NCI-H748 (cell line): ENCODE data around the gene RILPL1.
"Not testable (repeated sequence)": the region's sequence is repeated elsewhere in the genome, so short reads cannot be mapped to it uniquely, and the experiment has no call there.

Experiments used
- DNase-seq: peaks from one replicate; lab custom pipeline; 2025; ENCODE audit not compliant: unreplicated experiment; lab: John Stamatoyannopoulos, UW

RILPL1 gene

DNA sequence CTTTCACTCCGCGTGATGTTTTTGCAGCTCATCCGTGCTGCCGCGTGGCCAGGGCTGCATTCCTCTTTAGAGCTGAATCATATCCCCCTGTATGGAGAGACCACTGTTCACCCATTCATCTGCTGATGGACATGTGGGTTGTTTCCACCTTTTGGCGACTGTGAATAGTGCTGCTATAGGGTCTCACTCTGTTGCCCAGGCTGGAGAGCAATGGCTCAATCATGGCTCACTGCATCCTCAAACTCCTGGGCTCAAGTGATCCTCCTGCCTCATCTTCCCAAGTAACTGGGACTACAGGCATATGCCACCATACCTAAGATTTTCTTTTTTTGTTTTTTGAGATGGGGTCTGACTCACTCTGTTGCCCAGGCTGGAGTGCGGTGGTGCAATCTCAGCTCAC, 36.5 kb downstream of the RILPL1 start:
- no peak for DNase-seq

DNA sequence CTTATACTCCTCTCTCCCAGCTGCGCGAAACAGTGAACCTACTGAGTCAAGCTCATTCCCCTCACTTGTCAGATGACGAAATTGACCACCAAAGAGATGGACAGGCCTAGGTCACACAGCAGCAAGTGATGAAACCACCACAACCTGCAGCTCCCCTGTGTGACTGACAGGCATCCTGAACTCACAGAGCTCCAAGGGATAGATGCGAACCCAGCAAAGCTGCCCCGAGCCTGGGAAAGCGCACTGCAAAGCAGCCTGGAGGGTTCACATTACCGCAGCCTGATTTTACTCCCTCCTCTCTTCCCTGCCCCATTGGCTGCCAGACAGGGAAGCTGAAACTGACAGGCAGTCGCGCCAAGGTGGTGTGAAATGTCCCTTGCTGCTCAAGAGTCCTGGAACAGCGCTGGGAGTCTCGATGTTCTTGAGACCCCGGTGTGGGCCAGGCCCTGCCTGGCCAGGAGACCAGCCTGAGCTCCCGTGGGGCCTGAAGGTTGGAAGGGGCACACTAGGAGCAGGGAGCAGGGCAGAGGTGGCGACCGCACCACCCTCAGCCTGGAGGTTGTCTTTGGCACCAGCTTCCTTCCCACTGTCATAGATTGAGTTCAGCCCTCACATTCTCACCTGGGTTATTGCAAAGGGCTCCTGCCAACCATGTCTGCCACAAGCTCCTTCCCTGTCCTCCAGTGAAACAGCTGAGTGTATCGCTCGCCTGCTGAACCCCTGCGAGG, 39.2 kb downstream of the RILPL1 start:
- DNase-seq: no peak

DNA sequence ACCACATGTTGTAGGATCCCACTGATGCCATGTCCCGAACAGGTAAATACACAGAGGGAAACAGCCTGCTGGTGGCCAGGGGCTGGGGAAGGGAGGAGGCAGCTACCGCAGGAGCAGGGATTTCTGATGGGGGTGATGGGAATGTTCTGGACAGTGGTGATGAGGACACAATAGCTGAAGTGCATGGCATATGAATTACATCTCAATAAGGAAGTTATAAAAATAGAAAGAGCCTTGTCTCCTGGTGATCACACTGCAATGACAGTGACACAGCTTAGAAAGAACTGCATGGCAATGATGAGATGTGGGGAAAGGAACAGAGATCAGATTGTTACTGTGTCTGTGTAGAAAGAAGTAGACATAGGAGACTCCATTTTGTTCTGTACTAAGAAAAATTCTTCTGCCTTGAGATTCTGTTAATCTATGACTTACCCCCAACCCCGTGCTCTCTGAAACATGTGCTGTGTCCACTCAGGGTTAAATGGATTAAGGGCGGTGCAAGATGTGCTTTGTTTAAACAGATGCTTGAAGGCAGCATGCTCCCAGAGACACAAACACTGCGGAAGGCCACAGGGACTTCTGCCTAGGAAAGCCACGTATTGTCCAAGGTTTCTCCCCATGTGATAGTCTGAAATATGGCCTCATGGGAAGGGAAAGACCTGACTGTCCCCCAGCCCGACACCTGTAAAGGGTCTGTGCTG, 41.0 kb downstream of the RILPL1 start:
- DNase-seq: not testable (repeated sequence)

DNA sequence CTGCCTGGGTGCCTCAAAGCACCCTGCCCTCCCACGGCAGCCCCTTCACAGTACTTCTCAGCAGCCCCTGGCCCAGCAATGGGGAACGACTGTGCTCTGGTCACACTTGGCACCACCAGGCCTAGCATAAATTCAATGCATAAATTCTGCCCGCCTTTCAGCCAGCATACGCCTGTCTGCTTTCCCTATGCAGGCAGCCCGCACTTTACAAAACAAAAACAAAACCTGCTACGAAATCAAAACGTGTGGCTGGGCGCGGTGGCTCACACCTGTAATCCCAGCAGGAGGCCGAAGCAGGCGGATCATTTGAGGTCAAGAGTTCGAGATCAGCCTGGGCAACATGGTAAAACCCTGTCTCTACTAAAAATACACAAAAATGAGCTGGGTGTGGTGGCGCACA, 42.0 kb downstream of the RILPL1 start:
- DNase-seq: no peak

DNA sequence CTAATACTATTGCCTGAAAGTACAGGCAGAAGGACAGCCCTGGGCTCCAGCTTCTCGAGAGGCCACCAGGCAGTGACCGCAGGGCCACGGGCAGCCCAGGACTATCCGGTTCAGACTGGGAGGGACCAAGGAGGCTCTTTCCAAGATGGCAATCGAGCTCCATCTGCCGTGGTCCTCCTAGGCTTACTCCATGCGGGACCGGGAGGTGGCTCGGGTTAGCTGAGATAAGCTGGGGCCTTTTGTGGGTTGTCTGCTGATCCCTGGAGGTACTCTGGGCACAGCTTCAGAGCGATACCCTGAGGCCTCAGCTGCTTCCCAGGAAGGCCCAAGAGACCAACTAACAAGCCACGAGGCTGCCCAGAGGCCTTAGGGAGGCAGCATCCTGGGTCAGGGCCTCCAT, 42.5 kb downstream of the RILPL1 start:
- no peak for DNase-seq

DNA sequence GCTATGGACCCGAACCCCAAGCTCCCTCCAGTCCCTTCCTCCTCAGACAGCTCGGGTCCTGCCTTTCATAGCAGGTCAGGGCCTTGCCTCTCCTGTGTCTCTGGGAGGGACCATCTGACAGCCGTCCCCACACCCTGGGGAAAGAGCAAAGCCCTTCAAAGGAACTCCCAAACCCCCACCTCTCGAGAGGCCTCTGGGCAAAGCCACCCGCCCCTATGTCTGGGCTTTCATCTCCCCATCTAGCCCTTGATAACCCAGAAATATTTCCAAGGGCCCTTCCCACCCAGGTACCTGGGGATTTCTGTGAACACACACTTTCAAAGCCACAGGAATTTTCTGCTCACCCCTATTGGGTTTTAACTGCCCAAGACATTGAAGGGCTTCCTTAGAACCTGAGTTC, 43.4 kb downstream of the RILPL1 start:
- DNase-seq: no peak

DNA sequence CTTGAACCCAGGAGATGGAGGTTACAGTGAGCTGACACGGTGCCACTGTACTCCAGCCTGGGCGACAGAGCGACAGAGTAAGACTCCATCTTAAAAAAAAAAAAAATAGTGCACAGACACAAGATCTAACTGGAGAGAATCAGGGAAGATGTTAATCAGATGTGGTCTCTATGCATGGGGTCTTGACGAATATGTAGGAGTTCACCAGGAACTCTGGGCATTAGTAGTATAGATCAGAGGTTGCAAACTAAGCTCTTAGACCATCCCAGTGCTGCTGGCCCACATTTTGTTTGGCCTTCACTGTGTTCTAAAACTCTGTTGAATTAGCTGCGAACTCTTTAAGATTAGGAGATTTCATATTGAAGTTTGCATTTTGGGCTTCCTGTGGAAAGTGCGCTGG, 43.9 kb downstream of the RILPL1 start:
- DNase-seq: no peak

DNA sequence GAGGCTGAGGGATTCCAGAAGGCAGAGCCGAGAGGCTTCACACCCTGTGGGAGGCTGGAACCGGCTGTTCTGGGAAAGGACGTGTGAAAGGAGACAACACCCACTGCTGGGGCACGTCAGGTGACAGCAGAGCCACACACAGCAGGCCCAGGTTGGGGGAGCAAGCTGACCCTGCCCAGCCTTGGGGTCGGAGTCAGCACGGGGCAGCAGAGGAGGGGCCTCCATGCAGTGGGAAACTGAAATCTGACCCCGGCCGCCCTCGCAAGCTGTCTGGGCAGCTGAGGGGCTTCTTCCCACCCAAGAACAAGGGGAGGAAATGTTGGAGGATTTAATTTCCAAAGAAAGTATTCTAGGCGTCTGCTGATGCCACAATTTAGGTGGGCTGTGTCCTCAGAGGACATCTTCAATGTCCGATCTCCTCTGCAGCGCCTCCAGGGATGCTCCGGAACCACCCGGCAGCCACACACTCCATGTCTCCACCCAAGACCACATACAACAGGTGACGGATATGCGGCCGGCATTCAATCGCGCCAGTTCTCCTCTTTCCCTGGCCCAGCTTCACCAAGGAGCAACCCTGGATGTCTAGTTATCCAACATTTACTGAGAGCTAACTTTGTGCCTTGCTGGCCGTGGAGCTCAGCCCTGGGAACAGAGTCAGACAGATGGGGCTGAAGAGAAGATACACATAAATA, 44.8 kb downstream of the RILPL1 start:
- no peak for DNase-seq

DNA sequence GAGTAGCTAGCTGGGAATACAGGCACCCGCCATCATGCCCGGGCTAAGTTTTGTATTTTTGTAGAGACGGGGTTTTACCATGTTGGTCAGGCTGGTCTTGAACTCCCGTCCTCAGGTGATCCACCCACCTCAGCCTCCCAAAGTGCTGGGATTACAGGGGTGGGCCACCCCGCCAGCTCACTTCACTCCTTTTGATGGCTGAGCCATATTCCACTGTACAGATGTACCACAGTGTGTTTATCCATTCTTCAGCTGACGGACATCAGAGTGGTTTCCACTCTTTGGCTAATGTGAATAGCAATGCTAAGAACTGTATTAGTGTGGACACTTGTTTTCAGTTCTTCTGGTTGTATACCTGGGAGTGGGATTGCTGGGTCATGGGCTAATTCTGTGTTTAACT, 46.1 kb downstream of the RILPL1 start:
- DNase-seq: no peak

DNA sequence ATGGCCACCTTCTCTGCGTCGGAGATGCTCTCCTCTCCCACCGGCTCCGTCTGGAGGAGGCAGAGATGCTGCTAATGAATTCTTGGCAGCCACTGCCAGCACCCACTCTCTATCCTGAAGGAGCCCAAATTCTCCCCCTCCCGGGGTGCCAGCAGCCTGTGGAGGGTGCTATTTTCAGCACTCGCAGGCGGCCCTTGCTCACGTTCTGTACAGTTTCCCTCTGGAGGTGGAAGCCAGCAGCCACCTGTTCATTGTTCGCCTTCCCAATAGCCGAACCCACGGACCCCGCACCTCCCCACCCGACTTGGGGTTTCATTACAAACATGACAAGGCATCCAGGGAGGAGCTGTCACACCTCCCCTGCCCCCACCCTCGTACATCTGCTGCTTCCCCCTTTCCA, 47.8 kb downstream of the RILPL1 start:
- DNase-seq: no peak

DNA sequence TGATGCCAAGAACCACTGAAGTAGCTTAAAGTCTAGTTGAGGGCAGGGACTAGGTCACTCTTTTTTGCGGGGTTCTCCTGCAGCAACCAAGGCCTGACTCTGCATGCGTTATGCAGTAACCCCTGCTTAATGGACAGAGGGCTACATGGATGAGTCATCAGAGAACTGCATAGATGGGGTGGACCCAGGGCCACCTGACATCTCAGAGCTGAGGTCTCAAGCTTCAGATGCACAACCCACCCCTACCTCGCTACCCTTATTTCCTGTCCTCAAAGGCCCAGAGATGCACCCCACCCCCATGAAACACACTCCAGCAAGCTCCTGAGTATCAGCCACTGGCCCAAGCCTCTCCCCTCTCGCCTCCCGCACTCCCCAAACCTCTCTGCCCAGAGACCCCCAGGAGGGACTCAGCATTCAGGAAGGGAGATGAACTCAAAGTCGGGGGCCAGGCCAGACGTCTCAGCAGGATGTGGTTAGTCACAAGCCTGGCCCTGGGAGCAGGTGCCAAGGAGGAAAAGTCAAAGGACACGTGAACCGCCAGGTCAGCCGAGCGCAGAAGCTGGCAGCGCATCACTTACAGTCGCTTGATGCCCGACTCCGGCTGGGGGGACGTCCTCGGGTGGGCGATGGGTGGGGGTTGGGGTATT, 49.8 kb downstream of the RILPL1 start:
- DNase-seq: no peak

DNA sequence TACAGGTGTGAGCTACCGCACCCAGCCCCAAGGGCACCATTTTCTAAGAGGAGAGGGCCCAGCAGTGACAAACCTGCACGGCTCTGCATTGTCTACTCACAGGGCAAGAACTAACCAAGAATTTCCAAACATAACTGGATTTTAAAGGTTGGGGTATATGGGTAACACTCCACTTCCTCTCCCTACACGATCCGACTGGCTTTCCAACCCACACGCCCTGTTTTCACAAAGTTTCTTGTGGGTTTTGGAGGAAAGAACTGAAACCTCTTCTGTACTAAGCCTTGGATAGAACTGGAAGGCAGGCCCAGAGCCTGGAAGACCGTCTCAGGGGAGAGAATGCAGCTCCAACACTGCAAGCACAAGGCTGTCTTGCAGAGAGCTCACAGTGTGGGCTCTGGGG, 50.6 kb downstream of the RILPL1 start:
- DNase-seq: no peak

DNA sequence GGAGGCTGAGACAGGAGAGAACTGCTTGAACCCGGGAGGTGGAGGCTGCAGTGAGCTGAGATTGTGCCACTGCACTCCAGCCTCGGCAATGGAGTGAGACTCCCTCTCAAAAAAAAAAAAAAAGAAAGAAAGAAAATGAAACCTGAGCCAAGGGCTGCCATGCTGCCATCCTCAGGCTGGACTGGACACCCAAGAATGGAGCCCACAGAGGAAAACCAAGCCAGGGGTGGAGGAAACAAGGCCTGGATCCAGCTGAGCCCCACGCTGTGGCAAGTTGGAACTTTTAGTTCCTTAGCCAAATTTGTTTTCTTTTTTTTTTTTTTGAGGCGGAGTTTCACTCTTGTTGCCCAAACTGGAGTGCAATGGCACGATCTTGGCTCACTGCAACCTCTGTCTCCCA, 52.3 kb downstream of the RILPL1 start:
- not testable (repeated sequence) for DNase-seq

DNA sequence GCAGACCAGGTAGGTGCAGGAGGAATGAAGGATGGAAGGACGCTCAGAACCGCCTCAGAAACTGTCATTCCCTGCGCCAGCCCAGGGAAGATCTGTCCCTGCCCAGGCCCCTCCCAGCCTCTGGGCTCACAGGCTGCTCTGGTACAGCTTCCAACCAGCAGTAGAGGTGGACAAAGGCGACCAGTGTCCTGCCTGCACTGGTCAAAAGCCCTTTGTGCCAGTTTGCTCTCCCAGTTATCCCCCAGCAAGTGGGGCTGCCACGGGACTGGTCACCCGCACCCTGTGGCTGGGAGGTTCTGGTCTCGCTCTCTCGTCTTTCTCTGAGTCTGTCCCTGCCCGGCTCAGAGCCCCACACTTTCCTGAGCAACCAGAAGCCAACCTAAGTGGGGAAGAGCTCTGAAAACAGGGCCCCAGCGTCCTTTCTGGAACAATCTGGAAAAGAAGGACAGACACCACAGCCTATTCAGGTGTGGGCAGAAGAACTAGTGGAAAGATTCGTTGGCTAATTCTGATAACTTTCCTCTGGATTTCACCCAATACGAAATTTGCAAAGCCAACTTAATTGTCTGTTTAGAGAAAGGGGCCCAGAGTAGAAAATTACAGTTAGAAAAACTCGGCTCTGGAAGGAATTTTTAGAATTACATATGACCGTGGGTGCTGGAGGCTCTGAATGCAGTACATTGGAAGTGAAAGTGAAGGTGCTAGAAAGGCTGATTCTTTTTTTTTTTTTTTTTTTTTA, 53.9 kb downstream of the RILPL1 start:
- DNase-seq: no peak

DNA sequence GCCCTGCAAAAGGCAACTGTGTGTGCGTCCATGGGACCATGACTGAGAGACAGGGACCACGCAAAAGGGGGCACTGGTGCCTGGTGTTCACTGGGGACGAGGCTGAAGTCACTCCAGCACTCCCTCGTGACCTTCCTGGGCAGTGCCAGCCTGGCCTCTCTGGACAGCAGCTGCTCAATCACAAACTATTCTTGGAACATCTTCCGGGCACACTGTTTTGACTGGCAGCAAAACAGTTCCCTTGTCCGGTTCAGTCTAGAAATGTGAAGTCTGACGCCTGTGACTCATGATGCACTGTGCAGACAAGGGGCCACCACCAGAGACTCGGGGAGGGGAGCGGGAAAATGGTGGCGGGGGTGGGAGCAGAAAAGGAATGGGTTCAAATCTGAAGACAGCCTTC, 54.8 kb downstream of the RILPL1 start:
- no peak for DNase-seq

DNA sequence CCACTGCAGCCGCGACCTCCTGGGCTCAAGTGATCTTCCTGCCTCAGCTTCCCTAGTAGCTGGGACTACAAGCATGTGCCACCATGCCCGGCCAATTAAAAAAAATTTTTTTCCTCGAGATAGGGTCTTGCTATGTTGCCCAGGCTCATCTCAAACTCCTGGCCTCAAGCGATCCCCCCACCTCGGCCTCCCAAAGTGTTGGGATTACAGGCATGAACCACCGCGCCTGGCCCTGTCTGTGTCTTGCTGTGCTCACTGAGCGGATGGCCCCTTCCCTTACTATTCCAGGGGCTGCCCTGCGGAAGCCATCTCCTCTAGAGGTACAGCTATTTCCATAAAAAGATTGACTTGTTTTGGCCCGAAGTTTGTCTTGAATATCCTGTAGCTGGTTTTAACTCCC, 55.5 kb downstream of the RILPL1 start:
- no peak for DNase-seq

DNA sequence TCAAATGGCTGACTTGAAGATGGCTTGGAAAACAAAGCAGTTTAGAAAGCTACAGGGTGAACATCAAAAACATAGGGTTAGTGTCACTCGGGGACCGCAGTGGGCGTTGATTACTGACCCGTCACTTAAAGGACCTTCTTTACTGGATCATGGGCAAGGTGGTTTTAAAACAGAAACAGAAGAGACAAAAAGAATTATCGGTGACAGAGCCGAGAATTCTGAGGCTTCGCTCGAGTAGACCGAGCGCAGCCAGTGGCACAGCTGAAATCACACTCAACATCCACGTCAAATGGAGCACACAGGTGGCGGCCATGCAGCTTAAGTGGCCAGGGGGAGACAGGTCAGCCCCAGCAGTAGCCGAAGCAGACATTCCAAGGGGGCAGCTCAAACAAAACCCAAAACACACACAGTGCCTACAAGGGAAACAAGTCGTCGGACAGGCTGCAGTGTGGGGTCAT, 58.2 kb downstream of the RILPL1 start:
- no peak for DNase-seq

DNA sequence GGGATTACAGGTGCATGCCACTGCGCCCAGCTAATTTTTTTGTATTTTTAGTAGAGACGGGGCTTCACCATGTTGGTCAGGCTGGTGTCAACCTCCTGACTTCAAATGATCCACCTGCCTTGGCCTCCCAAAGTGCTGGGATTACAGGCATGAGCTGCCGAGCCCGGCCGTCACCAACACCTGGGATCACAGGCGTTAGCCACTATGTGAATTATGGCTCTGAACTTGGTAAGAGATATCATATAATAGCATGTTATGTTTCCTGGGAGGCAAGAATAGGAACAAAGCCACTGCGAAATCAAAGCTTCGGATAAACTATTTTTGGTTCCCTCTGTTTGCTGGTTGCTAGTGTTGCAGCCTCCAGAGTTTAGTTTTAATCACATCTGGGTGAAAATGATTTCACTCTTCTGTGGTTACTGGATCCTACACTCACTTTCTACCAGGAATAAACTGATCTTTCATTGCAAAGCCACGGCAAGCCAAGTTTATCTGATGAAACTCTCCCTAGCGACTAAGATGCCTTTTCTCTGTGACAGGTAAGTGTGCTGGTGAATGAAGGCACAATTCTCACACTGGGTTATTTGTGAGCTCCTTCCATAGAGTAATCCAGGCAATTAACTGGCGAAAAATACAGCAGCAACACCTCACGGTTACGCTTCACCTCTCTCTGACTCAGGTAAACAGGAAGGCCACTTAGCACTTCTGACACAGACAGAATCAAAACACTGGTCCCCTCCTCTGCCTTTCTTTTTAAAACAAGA, 58.9 kb downstream of the RILPL1 start:
- no peak for DNase-seq

DNA sequence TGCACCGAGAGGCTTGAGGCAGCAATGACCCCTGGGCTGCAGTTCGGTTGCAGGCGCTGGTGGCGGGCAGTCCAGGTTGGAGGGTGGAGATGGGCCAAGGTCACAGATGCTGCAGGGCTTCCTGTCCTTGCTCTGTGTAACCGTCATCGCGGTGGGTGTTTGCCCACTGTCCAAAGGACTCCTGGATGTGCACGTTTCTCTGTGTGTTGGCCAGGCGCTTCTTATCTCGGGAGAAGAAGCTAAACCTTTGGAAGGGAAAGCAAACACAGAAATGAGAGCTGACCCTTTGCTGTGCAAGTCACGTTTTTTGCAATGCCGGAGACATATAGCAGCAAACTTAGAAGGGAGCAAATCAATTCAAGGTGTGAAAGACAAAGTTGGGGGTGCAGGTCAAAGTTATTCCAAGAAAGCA, 61.1 kb downstream of the RILPL1 start:
- no peak for DNase-seq

DNA sequence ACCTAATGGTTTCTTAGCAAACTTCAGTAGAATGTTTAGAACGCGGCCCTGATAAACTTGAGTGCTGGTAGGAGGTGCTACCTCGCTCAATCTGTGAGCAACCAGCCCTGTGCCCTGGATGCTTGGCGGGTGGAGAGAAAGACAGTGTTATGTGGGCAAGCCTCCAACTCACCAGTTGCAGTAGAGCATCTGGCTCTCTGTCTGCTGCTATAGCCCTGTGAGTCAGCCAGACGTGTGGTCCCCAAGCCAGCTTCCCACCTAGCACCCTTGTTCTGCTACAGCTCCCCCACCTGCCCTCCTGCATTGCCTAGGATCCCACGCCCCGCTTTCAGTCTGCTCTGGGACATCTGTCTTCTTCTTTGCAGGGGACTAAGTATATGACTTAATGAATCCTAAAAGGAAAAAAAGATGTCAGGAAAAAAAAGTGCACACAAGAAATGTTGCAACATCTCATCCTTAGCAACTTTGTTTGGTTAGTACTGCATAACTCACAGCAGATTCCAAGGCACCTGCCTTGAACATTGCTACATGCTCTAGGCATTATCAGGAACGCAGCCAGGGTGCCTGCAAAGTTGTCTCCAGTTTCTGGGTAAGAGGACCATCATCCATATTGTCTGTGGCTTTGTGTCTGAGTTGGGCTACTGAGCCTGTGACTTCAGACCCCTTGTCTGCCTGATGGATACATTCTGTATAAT, 62.0 kb downstream of the RILPL1 start:
- no peak for DNase-seq
